ENCODE results near the gene PLPPR5.

DNA sequence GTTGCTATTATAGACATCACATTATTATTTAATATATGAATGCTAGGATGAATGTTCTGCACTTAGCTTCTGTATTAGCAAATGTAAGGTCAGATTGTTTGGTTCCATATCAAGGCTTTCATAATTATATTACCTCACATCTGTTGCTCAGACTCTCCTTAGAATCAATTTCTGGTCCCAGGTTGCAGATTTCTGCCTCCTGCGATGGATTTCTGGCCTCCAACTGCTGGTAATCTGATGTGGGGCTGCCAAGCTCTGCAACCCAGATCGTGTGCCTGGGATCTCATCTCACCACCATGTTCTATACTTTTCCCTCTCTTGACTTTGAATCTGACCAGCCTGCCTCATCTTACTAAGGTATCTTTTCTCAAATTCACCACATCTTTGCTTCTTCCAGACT is 25.2 kb downstream of the PLPPR5 start:
- TF ChIP-seq EP300 (IDR thresholded peaks at IDR 0.05; ENCODE audit: low read depth), result no peak
- TF ChIP-seq, protein P1, sequence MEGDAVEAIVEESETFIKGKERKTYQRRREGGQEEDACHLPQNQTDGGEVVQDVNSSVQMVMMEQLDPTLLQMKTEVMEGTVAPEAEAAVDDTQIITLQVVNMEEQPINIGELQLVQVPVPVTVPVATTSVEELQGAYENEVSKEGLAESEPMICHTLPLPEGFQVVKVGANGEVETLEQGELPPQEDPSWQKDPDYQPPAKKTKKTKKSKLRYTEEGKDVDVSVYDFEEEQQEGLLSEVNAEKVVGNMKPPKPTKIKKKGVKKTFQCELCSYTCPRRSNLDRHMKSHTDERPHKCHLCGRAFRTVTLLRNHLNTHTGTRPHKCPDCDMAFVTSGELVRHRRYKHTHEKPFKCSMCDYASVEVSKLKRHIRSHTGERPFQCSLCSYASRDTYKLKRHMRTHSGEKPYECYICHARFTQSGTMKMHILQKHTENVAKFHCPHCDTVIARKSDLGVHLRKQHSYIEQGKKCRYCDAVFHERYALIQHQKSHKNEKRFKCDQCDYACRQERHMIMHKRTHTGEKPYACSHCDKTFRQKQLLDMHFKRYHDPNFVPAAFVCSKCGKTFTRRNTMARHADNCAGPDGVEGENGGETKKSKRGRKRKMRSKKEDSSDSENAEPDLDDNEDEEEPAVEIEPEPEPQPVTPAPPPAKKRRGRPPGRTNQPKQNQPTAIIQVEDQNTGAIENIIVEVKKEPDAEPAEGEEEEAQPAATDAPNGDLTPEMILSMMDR (IDR thresholded peaks at IDR 0.05), result no peak
- no peak for TF ChIP-seq POLR2AphosphoS5 (IDR thresholded peaks at IDR 0.05)

All from transverse colon (tissue), 4 donors.